Measurements from ENCODE around the gene PPT2.
"Not testable (repeated sequence)": the region's sequence is repeated elsewhere in the genome, so short reads cannot be mapped to it uniquely, and the experiment has no call there.

The PPT2 gene

DNA sequence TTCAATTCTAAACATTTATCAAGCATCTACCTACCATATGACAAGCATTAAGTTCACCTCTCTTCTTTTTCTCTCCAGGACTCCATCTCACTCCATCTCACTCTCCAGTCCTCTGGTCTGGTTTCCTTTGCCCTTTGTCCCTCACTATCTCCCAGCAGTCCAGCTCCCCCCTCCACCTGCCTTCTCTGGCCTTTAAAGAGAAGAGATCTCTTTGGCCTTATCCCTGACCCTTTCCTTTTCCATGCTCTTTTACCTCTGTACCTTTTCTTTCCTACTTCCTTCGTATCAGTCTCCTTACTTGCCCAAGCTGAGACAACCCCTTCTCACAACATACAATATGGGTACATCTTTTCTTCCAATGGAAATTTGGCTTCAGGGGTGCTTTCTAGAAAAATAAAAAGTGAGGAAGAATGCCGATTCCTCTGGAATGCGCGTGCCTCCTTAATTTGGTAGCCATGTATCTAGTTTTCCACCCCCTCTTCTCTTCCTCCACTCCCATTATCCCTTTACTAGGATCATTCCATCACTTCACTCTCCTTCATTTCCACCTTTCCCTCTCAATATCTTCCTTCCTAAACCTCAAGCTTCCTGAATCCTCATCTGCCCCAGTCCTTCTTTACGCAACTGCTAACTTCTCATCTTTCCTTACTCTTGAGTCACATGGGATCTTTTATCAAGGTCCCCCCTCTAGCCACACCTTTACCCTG is 22.7 kb downstream of the PPT2 start:
- DNase-seq (ENCODE audit: low spot score): peak; percentile 38

DNA sequence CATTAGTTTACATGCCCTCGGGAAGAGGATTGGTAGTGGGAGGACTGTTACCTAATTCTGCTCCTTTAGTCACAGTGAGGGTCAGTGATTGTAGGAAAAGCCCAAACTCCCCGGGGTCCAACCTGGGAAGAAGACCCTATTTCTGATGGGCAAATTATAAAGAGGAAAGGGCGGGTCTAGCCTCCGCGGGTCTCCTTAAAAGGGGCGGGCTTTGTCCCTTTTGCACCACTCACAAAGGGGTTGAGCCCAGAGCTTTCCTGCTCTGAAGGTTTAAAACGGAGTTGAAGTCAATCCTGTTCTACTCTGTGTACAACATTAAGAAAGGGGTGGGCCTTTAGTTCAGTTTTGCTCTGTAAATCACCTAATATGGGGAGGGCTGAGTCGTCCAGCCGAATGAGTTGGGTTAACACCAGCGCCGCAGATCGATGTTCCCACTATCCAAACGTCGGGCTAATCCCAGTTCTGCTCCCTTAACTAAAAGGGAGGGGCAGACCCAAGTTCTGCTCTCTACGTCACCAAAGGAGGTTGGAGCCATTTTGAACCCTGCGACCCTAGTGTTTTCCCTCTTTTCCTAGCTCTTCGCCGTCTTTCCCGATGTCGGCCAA is 23.3 kb downstream of the PPT2 start:
- no peak for DNase-seq (ENCODE audit: low spot score)

DNA sequence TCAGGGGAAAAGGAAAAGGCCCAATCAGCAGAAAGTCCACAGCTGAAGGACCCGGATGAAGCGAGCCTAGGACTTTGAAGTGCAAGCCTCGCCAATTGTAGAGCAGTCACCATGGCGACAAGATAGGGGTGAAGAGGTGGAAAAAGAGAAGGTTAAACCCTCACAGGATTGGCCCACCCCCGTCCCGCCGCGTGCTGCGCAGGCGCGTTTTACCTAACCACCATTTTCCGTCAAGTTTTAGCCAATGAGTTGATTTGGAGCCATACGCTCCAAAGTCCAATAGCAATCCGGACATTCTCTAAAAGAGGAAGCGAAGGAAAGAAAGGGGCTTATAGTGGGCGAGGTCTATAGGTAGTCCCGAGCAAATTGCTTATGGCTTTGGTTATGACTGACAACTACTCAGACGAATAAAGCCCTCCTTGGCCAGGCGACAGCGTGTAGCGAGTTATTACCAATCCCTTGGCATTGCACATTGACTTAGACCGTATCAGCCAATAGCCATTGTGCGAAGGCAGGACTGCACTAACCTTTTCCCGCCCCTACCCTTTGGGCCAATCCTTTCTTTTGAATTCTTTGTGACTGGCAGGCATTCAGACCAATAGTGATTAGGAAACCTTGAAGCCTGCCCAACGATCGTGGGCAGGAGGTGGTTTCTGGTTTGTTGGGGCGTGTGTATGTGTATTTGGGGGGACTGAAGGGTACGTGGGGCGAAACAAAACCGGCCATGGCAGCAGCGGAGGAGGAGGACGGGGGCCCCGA is 24.0 kb downstream of the PPT2 start, which contains the start of gene RNF5:
Gene RNF5, plus strand, starts transcription at position 618 of the 759 bp plus-strand sequence. Its CDS starts 107 bp downstream, at position 725.
- peak; percentile 99 for DNase-seq (ENCODE audit: low spot score)

DNA sequence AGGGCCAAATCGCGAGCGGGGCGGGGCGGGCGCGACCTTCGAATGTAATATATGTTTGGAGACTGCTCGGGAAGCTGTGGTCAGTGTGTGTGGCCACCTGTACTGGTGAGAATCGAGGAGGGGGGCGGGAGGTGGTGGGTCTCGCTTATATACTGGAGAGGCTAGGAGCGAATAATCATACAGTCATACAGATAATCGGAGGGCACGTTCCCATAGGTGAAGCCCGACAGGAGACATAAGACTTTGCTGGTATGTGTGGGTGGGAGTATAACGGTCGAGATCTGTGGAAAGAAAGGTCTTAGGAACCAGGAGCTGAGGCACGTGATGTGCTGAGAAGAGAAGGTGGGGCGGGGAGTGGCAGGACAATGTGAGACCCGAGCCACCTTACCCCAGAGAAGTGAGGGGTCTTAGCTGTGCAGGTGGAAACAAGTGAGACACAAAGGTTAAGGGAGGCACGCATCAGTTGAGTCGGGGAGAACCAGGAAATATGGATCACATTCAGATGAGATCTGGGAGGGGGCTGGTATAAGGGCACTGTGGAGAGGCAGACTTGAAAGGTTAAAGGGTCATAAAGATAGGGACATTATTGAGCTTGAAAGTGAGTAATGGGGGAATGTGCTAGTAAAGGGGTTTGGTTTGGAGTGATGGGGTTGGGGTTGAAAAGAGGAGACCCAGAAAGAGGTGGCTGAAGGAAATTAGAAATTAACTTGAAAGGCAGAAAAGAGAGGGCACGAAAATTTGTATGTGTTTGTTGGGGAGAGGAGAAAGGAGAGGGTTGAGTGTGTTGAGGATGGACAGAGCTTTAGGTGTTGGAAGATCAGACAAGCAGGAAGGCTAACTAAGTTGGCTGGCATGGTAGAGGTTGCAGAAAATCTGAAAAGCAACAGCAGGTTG is 24.9 kb downstream of the PPT2 start:
- DNase-seq (ENCODE audit: low spot score): no peak

DNA sequence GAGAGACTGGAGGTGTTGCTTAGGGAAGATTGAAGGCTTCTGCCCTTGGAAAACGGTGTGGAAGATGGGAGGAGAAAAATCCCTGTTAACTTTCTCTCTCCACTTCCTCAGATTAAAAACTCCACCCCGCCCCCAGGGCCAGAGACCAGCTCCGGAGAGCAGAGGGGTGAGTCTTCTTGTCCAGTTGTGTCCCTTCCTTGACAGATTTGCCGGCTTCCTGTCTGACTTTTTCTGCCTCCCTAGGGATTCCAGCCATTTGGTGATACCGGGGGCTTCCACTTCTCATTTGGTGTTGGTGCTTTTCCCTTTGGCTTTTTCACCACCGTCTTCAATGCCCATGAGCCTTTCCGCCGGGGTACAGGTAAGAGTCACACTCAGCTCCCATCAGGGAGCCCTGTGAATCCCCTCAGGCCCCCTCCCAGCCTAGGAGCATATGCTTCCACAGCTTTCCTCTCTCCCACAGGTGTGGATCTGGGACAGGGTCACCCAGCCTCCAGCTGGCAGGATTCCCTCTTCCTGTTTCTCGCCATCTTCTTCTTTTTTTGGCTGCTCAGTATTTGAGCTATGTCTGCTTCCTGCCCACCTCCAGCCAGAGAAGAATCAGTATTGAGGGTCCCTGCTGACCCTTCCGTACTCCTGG is 25.9 kb downstream of the PPT2 start:
- DNase-seq (ENCODE audit: low spot score): no peak

DNA sequence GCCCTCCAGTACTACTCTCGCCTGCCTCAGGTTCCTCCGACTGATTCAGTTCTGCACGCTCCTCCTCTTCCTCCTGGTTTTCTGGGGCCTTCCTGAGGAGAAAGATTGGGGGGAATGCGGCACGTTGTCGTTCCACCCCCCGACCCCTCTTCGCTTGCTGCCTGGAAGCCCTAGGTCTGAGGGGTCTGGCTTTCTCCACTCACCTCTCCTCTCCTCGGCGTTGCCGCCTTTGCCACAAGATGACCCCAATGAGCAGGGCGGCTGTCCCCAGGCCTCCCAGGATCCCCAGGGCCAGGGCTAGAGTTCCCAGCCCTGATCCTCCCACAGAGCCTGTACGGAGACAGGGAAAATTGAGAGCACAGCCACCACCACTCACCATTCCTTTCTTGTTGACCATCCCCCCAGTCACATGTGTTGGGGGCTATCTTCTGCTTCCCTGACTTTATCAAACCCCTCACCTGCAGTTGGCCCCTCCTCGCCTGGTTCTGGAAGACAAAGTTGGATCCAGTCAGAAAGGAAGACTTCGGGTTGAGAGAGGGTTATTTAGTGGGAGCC is 27.3 kb downstream of the PPT2 start:
- no peak for DNase-seq (ENCODE audit: low spot score)

DNA sequence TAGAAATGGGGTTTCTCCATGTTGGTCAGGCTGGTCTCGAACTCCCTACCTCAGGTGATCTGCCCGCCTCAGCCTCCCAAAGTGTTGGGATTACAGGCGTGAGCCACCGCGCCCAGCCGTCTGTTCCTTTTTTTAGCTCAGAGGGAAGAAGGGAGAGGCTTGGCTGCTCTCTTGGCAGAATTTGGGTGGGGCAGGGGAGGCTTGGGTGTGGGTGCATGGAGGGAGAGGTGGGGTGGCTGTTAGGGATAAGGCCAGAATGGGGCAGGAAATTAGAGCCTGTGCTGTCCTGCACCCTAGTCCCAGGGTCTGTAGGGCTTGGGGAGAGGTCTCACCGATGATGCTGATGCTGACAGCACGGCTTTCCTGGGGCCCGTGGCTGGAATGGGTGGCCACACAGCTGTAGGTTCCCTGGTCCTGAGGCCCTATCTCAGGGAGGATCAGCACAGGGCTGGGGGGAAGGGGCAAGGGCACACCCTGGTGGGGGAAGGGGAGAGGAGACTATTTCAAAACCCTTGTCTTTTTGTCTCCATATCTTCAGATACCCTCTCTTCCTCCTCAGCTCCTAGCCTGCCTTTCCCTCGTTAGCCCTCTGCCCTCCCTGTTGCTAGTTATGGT is 28.1 kb downstream of the PPT2 start:
- no peak for DNase-seq (ENCODE audit: low spot score)

DNA sequence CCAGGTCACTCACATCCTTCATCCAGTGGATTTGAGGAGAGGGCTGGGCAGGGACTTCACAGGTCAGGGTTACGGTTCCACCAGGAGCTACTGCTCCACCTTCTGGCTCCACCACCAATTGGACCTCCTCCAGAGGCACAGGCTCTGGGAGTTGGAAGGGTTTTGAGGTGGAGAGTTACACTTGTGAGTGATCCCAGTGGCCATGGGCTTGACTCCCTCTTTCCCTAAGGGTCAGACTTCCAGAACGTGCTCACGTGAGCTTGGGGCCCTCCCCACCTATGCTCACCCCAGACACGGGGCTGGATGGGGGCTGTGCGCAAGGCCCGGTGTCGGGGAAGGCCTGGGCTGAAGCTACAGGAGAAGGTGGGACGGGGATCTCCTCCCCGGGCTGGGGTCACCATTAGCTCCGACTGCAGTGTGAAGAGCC is 28.6 kb downstream of the PPT2 start:
- DNase-seq (ENCODE audit: low spot score): no peak

DNA sequence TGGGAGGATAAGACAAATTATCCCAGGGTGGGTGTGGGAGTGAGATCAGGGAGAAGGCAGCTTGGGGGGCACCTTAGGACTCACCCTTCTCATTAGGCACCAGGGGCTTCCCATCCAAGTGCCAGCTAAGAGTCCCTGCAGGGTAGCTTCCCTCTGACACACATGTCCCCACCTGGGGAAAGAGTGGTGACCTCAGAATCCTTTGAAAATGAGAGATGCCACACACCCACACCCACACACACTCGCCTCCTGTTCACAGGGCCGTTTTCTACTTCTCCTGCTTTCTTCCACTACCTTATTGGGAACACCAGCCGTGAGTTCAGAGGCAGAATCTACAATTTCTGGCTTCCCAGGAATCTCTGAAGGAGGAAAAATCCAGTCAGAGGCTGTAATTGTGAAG is 29.1 kb downstream of the PPT2 start:
- DNase-seq (ENCODE audit: low spot score): no peak

DNA sequence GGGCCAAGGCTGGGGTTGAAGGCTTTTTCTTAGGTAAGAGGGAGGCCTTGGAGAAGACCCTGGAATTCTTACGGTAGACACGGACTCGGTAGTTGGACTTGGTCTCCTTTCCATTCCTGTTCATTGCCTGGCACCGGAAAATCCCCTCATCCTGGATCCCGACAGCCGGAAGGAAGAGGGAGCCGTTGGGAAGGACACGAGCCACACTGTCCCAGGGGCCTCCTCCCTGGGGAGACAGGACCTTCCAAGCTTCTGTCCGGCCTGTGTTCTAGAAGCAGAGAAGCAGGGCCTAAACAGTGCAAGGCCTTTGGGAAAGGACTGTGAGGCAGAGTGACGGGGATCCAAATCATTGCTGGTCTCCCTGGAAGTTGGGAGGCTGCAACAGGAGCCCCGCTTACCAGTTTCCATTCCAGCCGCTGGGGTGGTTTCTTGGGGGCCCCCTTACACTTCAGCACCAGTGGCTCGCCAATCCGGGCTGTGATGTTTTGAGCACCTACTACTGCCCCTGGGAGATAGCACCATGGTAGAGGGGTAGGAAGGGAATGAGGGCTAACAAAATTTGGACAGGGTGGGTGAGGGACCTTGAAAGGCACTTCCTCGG is 29.6 kb downstream of the PPT2 start:
- DNase-seq (ENCODE audit: low spot score): no peak

DNA sequence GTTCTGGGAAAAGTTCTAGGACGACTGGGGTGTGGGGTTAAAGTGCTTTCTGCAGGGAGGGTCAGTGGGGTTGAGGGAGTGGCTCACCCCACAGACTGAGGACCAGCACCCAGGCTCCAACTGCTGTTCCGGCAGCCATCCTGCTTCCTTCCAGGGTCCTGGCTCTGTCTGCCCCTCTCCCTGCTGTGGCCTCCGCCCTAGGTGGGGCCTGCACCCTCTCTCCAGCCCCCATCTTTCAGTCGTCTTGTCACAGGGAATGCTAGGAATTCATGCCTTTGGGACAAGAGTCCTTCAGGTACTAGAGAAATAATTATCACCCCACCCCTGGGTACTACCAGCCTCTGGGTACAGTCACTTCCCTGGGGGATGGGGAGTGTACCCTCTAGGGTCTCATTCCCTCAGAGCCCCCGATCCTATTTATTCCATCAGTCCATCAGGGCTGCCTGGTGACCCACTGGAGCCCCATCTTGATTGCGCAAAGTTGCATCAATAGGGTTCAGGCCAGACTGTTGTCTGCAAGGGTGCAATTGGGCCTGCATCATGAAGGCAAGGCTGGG is 30.2 kb downstream of the PPT2 start, which contains the start of gene AGER:
Gene AGER, minus strand, starts transcription at position 170 of the 557 bp plus-strand sequence. Its CDS starts 31 bp downstream, at position 139.
- DNase-seq (ENCODE audit: low spot score): no peak

DNA sequence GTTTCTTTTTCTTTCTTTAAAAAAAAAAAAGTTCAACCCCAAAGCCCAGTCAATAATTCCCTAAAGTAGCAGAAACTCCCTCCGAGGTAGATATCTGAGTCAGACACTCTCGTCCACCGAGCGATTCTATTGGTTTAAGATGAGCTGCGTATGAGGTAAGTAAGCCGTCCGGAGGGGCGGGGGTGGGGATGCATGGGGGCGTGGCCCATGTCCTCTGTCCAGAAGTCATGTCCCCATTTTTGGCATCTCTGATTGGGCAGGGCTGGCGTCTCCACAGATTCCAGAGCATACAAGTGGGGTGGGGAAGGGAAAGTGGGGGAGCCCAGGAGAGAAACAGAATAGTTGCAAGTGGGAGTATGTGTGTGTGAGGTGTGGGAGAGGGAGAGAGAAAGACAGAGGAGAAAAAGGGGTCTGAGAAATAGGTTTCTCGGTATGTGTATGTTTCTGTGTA is 31.8 kb downstream of the PPT2 start:
- not testable (repeated sequence) for DNase-seq (ENCODE audit: low spot score)

DNA sequence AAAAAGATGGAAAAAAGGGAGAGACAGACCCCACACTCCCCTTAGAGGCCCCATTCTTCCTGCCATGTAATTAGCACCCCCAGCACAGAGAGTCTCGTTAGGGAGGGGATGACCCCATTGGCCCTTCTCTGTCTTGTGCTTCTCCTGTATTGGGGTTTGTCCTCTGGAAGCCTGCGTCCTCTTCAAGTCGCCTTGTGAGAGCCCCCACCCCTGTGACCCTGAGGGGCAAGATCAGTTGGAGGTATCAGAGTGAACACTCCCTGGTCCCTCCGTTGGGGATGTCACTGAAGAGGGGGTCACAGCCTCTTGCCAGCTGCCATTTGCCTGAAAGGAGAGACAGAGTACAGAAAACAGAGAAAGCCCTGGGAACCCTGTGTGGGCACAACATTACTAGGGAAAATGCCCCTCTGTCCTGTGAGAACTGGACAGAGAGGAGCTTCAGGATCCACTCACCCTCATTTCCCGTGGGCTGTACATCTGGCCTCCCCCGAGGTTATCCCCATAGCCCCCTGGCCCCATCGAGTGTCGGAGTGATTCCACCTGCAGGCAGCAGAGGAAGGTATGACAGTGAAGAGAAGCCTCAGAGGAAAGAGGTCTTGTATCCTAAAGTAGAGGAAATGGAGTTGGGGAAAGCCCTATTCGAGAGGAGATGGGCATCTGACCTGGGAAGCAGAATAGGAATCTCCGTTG is 32.4 kb downstream of the PPT2 start:
- not testable (repeated sequence) for DNase-seq (ENCODE audit: low spot score)

DNA sequence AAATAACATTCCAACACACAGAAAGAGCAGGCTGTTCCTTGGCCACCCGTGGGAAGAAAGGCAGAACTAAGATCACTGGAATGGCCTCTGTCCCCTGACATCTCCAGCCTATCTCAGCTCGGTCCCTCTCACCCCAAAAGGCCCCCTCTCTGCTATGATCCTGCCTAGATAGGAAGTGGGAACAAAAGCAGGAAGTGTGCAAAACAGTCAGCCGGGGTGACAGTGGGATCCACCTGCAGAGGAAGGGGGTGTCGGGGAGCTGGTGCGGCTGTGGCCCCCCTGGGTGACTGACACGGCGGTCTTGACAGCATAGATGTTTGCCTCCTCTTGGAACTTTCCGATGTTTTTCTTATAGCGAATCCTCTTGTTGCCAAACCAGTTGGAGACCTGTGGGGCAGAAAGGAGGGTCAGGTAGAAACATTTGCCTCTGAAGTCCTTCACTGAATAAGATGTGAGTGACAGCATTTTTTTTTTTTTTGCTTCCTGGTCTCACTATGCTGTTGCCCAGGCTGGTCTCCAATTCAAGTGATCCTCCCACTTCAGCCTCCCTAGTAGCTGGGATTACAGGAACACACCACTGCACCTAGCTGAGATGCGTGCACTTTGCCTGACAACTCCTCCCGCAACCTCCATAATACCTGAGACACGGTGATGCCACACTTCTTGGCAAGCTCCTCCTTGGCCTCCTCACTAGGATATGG is 33.2 kb downstream of the PPT2 start:
- DNase-seq (ENCODE audit: low spot score): no peak

DNA sequence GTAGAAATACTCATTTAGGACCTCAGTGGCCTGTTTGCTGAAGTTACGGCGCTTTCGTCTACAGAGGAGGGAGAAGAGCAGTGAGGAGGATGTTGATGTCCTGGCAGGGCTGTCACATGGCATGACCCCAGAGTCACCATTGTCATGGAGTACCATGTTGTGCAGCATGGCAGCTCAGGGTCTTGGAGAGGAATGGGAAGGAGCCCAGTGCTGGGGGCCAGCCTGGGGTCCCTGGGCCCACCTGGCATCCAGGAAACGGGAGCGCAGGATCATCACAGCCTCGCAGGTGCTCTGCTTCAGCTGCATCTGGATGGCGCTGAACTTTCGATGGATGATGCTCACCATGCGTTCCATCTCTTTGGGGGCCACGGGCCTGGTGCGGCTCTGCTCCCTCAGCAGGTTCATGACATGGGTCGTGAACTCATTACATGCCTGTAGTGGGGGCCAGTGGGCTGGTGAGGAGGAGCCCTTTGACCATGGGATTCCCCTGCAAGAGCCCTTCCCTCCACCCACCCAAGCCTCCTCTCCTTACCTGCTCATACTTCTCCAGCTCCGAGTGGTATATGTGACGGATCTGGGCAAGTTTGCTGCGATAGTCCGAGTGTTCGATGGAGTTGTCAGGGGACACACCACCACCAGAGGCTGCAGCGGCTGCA is 33.9 kb downstream of the PPT2 start:
- DNase-seq (ENCODE audit: low spot score): not testable (repeated sequence)

DNA sequence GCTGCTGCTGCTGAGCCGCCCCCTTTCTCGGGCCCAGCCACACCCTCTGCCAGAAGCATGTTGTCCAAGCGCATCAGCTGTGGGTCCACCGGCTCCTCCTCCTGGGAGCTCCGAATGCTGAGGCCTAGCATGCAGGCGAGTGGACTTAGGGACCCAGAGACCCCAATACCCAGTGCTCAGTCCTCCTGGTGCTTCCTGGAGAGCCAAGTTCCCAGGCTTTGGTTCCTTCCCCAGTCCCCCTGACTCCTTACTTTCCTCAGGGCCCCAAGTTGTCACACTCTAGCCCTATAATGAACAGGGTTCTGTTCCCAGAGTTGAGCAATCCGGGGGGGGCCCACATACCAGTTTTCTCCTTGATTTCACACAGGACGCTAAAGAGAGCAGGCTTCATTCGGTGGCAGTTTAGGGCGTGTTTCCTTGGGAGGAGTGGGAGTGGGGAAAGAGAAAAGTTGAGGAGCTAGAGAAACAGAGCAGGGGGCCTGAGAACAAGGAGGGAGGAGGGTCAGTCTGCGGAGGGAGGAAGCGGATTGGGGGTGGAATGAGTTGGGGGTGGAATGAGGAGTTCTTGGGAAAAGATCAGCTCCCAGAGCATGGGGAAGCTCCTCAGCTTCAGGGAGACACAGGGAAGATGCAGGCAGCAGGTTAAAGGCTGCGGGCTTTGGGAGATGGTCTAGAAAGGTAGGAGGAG is 34.6 kb downstream of the PPT2 start:
- no peak for DNase-seq (ENCODE audit: low spot score)

DNA sequence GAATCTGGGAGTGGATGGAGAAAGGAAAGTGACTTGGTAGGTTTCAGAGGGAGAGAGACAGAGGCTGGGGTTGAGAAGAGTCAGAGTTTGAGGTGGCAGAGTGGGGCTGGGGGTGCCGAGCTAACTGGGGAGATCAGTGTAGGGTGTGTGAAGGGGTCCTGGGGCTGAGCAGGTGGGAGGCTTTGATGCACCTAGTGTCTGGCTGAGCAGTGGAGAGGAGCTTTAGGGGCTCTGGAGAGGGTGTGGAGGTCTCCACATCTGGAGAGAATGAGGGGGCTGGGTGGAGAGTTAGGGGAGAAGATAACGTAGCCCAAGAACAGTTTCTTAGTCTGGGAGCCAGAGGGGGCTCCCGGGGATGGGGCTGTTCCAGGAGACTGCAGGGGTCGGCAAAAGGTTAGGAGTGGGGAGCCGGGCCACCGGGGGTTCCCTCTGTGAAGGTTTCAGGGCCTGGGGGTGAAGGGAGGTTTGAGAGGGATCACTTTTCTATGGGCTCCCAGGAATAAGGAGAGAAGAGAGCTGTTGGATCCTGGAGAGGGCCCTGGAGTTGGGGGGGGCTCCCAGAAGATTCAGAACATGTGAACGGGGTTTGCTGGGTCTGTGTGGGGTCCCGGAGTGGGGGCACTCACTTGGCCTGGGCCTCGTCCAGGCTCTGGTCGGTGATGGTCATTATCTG is 35.3 kb downstream of the PPT2 start:
- DNase-seq (ENCODE audit: low spot score): no peak
